ENCODE results near the gene PTPRS.

Gene PTPRS

GRCh38 chr19:5341448-5341820, 822 bp upstream of the PTPRS start:
- no peak for TF ChIP-seq CTCF (IDR thresholded peaks at IDR 0.05; ENCODE audit: low read depth, low read length)
- no peak for DNase-seq
- H3K9me3 ChIP-seq, result peaks cover 9% of the 10 kb centered on the region
- no peaks in the 10 kb centered on the region for H3K36me3 ChIP-seq
- no peaks in the 10 kb centered on the region for H3K27me3 ChIP-seq
- no peak overlapping the region for H3K4me3 ChIP-seq (ENCODE audit: low read depth, low read length)
- peaks cover 3% of the 10 kb centered on the region; the same call in 1 of the 2 replicates for H3K4me1 ChIP-seq

- Histone ChIP-seq H3K4me3 (ENCODE audit: low read depth, low read length) (peak overlapping the region; percentile 76), H3K9me3 (peaks cover 9% of the 10 kb centered on the region), H3K27me3 (no peaks in the 10 kb centered on the region), H3K36me3 (peaks cover 4% of the 10 kb centered on the region), H3K4me1 (peaks cover 3% of the 10 kb centered on the region; the same call in 1 of the 2 replicates)
- DNase-seq, result peak; percentile 63
- 0 out of 2 replicates have a peak, but pooled peaks have one; percentile 5 for TF ChIP-seq CTCF (IDR thresholded peaks at IDR 0.05; ENCODE audit: low read depth, low read length)
Measured at GRCh38 chr19:5339950-5340636, 519 bp downstream of the PTPRS start.

GRCh38 chr19:5339198-5339949, 1.2 kb downstream of the PTPRS start:
- peaks cover 3% of the 10 kb centered on the region; the same call in 1 of the 2 replicates for H3K4me1 ChIP-seq
- peak overlapping the region; percentile 76 for H3K4me3 ChIP-seq (ENCODE audit: low read depth, low read length)
- peak; percentile 32 for DNase-seq
- TF ChIP-seq CTCF (IDR thresholded peaks at IDR 0.05; ENCODE audit: low read depth, low read length), result no peak
- no peaks in the 10 kb centered on the region for H3K27me3 ChIP-seq
- peaks cover 9% of the 10 kb centered on the region for H3K9me3 ChIP-seq
- peaks cover 4% of the 10 kb centered on the region for H3K36me3 ChIP-seq

GRCh38 chr19:5338656-5339197, 1.9 kb downstream of the PTPRS start:
- TF ChIP-seq CTCF (IDR thresholded peaks at IDR 0.05; ENCODE audit: low read depth, low read length), result peak; percentile 8; the same call in 1 of the 2 replicates
- Histone ChIP-seq H3K4me1 (peaks cover 3% of the 10 kb centered on the region; the same call in 1 of the 2 replicates), H3K4me3 (ENCODE audit: low read depth, low read length) (peak overlapping the region; percentile 76), H3K27me3 (no peaks in the 10 kb centered on the region), H3K9me3 (peaks cover 9% of the 10 kb centered on the region), H3K36me3 (peaks cover 4% of the 10 kb centered on the region)
- peak; percentile 71 for DNase-seq

- H3K4me3 ChIP-seq (ENCODE audit: low read depth, low read length), result no peak overlapping the region; the same call in 1 of the 2 replicates
- peaks cover 6% of the 10 kb centered on the region for H3K36me3 ChIP-seq
- peaks cover 3% of the 10 kb centered on the region; the same call in 1 of the 2 replicates for H3K4me1 ChIP-seq
- no peak for TF ChIP-seq CTCF (IDR thresholded peaks at IDR 0.05; ENCODE audit: low read depth, low read length)
- peak; percentile 28 for DNase-seq
- no peaks in the 10 kb centered on the region for H3K27me3 ChIP-seq
- peaks cover 9% of the 10 kb centered on the region for H3K9me3 ChIP-seq
Measured at GRCh38 chr19:5337708-5338655, 2.6 kb downstream of the PTPRS start.

Data from BE2C (cell line).